GM11168 (cell line): ENCODE data around the gene RAB11FIP3.
"Not testable (repeated sequence)": the region's sequence is repeated elsewhere in the genome, so short reads cannot be mapped to it uniquely, and the experiment has no call there.

Experiments used
- in situ Hi-C: fragments of 300-500 bp; cut with MboI; formaldehyde crosslinking; loops from one replicate; pipeline ENCODE4 v1.12.0; 2022; ENCODE audit warnings: low sequenced_read_pairs; ENCODE audit not compliant: unreplicated experiment

The RAB11FIP3 gene

GRCh38 chr16:415170-415498, 10.3 kb upstream of the RAB11FIP3 start:
- in situ Hi-C loops: not testable (repeated sequence)

- in situ Hi-C loops: not testable (repeated sequence)
These were observed 3.3 kb upstream of the RAB11FIP3 start for GRCh38 chr16:422179-422578.

- in situ Hi-C loops: no loop called here
These were observed 1.3 kb upstream of the RAB11FIP3 start for GRCh38 chr16:424033-424622.

- in situ Hi-C loops: no loop called here
These were observed 797 bp upstream of the RAB11FIP3 start for GRCh38 chr16:424623-425081.

GRCh38 chr16:425740-426114, 278 bp downstream of the RAB11FIP3 start:
- in situ Hi-C loops: no loop called here

- in situ Hi-C loops: no loop called here
These were observed 861 bp downstream of the RAB11FIP3 start for GRCh38 chr16:426115-426905.

- in situ Hi-C loops: no loop called here
These were observed 1.4 kb downstream of the RAB11FIP3 start for GRCh38 chr16:426906-427249.

GRCh38 chr16:427250-427649, 1.8 kb downstream of the RAB11FIP3 start:
- in situ Hi-C loops: no loop called here

GRCh38 chr16:430904-431303, 5.5 kb downstream of the RAB11FIP3 start:
- in situ Hi-C loops: no loop called here

- in situ Hi-C loops: no loop called here
These were observed 15.2 kb downstream of the RAB11FIP3 start for GRCh38 chr16:440627-441026.

GRCh38 chr16:441447-441846, 16.0 kb downstream of the RAB11FIP3 start:
- in situ Hi-C loops: no loop called here

GRCh38 chr16:442976-443375, 17.5 kb downstream of the RAB11FIP3 start:
- in situ Hi-C loops: no loop called here

GRCh38 chr16:444027-444426, 18.6 kb downstream of the RAB11FIP3 start:
- in situ Hi-C loops: no loop called here

GRCh38 chr16:445566-445965, 20.1 kb downstream of the RAB11FIP3 start:
- in situ Hi-C loops: no loop called here

- in situ Hi-C loops: no loop called here
These were observed 24.9 kb downstream of the RAB11FIP3 start for GRCh38 chr16:450385-450784.

GRCh38 chr16:450785-451512, 25.5 kb downstream of the RAB11FIP3 start:
- in situ Hi-C loops: no loop called here

GRCh38 chr16:454397-454940, 29.0 kb downstream of the RAB11FIP3 start:
- in situ Hi-C loops: no loop called here

GRCh38 chr16:455453-455852, 30.0 kb downstream of the RAB11FIP3 start:
- in situ Hi-C loops: no loop called here

- in situ Hi-C loops: no loop called here
These were observed 31.5 kb downstream of the RAB11FIP3 start for GRCh38 chr16:456891-457483.

GRCh38 chr16:457732-458400, 32.4 kb downstream of the RAB11FIP3 start:
- in situ Hi-C loops: no loop called here
